Motor neuron (in vitro differentiated cells): Measurements from ENCODE around the gene GHR. TPM values are rescaled to one million over a fixed set of nuclear protein-coding genes. Genes with fewer than 3 reads are reported as not detected.

Experiments used
- ATAC-seq, 8 experiments: fragments of 200-7000 bp; cut with Tn5 transposase; replicated peaks in 6 of 8; 2 replicates each; pipeline ENCODE4 v1.8.0; 2021; ENCODE audit warnings: mild to moderate bottlenecking in 8 of 8, moderate library complexity in 8 of 8
- H3K27ac ChIP-seq, 2 donors: fragments of 250-450 bp; sonication (Bioruptor Pico); 2 replicates each; pipeline ENCODE4 v1.9.0; 2021; ENCODE audit warnings: antibody characterized with exemption in 2 of 2, mild to moderate bottlenecking in 2 of 2, moderate library complexity in 1 of 2
- H3K4me1 ChIP-seq, 2 donors: fragments of 250-450 bp; sonication (Bioruptor Pico); replicated peaks in 1 of 2; 2 replicates each; pipeline ENCODE4 v1.6.1; 2021; ENCODE audit warnings: antibody characterized with exemption in 2 of 2, mild to moderate bottlenecking in 2 of 2, moderate library complexity in 1 of 2
- H3K4me3 ChIP-seq, 5 donors: fragments of 250-450 bp; sonication (Bioruptor Pico); 2 replicates each; pipeline ENCODE4 v1.9.0; 2021; ENCODE audit warnings: antibody characterized with exemption in 5 of 5, mild to moderate bottlenecking in 5 of 5, moderate library complexity in 4 of 5
- WGBS, 10 experiments: fragments of 450-650 bp; shearing (Covaris generic); methylation state at CpG; one replicate each; pipeline ENCODE4 v1.0.0; 2022; 5-methylcytosine and 5-hydroxymethylcytosine counted together
- in situ Hi-C, 9 experiments: fragments of 400-800 bp; cut with MboI; loops; one replicate each; pipeline ENCODE4 v1.15.0; 2021; ENCODE audit warnings: low sequenced_read_pairs in 9 of 9, low pct_unique_long_range_greater_than_20kb in 2 of 9; ENCODE audit not compliant: unreplicated experiment in 9 of 9
- total RNA-seq, 8 experiments: library from RNA; unstranded; fragments of 300-600 nt; gene quantifications; 2 replicates each; pipeline versions ENCODE4 v1.2.3 to v1.2.4, GENCODE V29; 2022

The GHR gene
- total RNA-seq, 8 experiments from 2014 or later: 0.33 to 11.8 (median 2.2) TPM

GRCh38 chr5:42604171-42604711, 181.0 kb downstream of the GHR start:
- Histone ChIP-seq H3K27ac (no peak overlapping the region), H3K4me3 (no peak overlapping the region), H3K4me1 (no peaks in the 10 kb centered on the region)
- no peak for ATAC-seq
- in situ Hi-C loops: no loop called here

GRCh38 chr5:42605490-42605889, 182.3 kb downstream of the GHR start:
- Histone ChIP-seq H3K4me1 (no peaks in the 10 kb centered on the region), H3K27ac (no peak overlapping the region), H3K4me3 (no peak overlapping the region)
- WGBS, 10 experiments: 27 to 94% (median 70%) methylated on average over 1 to 2 of the region's 2 CpGs; no CpG with 5 or more reads in 4 of the 10 experiments
- ATAC-seq: peak in 1 of 8 experiments; percentile 80
- in situ Hi-C loops: no loop called here

GRCh38 chr5:42606464-42606869, 183.2 kb downstream of the GHR start:
- 60 to 100% (median 76%) methylated on average over 1 to 4 of the region's 4 CpGs; no CpG with 5 or more reads in 3 of the 10 experiments for WGBS, 10 experiments
- H3K4me3 ChIP-seq: no peak overlapping the region
- H3K4me1 ChIP-seq: no peaks in the 10 kb centered on the region
- no peak overlapping the region for H3K27ac ChIP-seq
- no peak for ATAC-seq
- in situ Hi-C loops: no loop called here

DNA sequence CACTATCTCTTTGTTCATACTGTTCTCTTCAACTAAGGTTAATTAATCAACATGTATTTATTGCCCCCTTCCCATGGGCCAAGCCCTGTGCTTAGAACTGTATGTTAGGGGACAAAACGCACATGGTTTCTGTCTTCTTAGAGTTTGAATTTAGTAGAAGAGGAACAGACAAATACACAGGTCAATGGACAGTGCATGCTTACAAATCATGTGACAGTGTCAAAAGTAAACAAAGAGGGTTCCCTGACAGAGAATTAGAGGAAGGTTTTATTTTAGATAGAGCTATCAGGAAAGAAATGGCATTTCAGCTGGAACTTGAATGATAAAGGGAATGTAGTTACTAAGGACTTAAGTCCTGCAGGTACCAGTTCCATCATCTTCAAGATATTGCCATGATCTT, 188.2 kb downstream of the GHR start:
- 80 to 100% (median 85%) methylated on average over 1 of the region's 1 CpG; no CpG with 5 or more reads in 2 of the 10 experiments for WGBS, 10 experiments
- Histone ChIP-seq H3K4me3 (no peak overlapping the region), H3K4me1 (no peaks in the 10 kb centered on the region), H3K27ac (no peak overlapping the region)
- ATAC-seq: no peak
- in situ Hi-C loops: no loop called here

- H3K4me1 ChIP-seq: no peaks in the 10 kb centered on the region
- in situ Hi-C loops: no loop called here
- H3K4me3 ChIP-seq: no peak overlapping the region
- no peak overlapping the region for H3K27ac ChIP-seq
- WGBS, 10 experiments: 0 to 100% (median 82%) methylated on average over 1 to 3 of the region's 3 CpGs
- peak in 3 of 8 experiments; percentile 61 to 76 (median 71) for ATAC-seq
Observed at GRCh38 chr5:42612750-42613366, 189.6 kb downstream of the GHR start.

GRCh38 chr5:42614509-42614908, 191.3 kb downstream of the GHR start:
- no peaks in the 10 kb centered on the region for H3K4me1 ChIP-seq
- in situ Hi-C loops: no loop called here
- no peak overlapping the region for H3K27ac ChIP-seq
- peak in 3 of 8 experiments; percentile 76 to 89 (median 78) for ATAC-seq
- no peak overlapping the region for H3K4me3 ChIP-seq

- Histone ChIP-seq H3K4me1 (no peaks in the 10 kb centered on the region), H3K27ac (no peak overlapping the region), H3K4me3 (no peak overlapping the region)
- peak in 3 of 8 experiments; percentile 17 to 69 (median 44) for ATAC-seq
- 56 to 100% (median 84%) methylated on average over 1 to 4 of the region's 4 CpGs for WGBS, 10 experiments
- in situ Hi-C loops: no loop called here
Observed at GRCh38 chr5:42620579-42621216, 197.5 kb downstream of the GHR start.

DNA sequence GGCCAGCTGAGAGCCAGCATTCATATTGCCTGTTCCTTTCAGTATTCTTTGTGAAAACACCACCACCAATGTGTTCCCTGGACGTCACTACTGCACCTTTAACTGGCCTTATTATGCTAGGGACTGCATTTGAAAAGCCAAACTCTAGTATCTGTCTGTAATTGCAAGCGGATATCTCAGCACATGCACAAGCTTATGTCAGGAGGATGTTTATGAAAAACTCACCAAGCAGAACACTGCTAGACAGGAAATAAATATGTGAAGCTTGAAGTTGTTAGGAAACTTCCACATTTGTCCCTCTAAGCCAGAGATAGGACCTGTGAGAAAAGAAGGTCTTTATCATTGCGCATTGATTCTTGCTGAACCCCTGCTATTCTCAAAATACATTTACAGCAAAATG, 198.0 kb downstream of the GHR start:
- H3K4me3 ChIP-seq: no peak overlapping the region
- WGBS, 10 experiments: 41 to 100% (median 83%) methylated on average over 1 to 3 of the region's 3 CpGs; no CpG with 5 or more reads in 1 of the 10 experiments
- no peak overlapping the region for H3K27ac ChIP-seq
- no peak for ATAC-seq
- no peaks in the 10 kb centered on the region for H3K4me1 ChIP-seq
- in situ Hi-C loops: no loop called here

GRCh38 chr5:42621662-42622061, 198.4 kb downstream of the GHR start:
- H3K27ac ChIP-seq: no peak overlapping the region
- 17 to 89% (median 80%) methylated on average over 1 of the region's 1 CpG; no CpG with 5 or more reads in 5 of the 10 experiments for WGBS, 10 experiments
- no peaks in the 10 kb centered on the region for H3K4me1 ChIP-seq
- no peak overlapping the region for H3K4me3 ChIP-seq
- in situ Hi-C loops: no loop called here
- ATAC-seq: no peak

- in situ Hi-C loops: no loop called here
- WGBS, 10 experiments: 86 to 100% (median 100%) methylated on average over 1 to 2 of the region's 2 CpGs
- ATAC-seq: no peak
- Histone ChIP-seq H3K4me1 (no peaks in the 10 kb centered on the region), H3K27ac (no peak overlapping the region), H3K4me3 (no peak overlapping the region)
Observed at GRCh38 chr5:42624912-42625311, 201.7 kb downstream of the GHR start.

GRCh38 chr5:42626462-42626861, 203.2 kb downstream of the GHR start:
- ATAC-seq: no peak
- in situ Hi-C loops: no loop called here
- Histone ChIP-seq H3K4me3 (no peak overlapping the region), H3K4me1 (no peaks in the 10 kb centered on the region), H3K27ac (no peak overlapping the region)
- WGBS, 10 experiments: 20 to 100% (median 69%) methylated on average over 1 to 4 of the region's 4 CpGs; no CpG with 5 or more reads in 3 of the 10 experiments

DNA sequence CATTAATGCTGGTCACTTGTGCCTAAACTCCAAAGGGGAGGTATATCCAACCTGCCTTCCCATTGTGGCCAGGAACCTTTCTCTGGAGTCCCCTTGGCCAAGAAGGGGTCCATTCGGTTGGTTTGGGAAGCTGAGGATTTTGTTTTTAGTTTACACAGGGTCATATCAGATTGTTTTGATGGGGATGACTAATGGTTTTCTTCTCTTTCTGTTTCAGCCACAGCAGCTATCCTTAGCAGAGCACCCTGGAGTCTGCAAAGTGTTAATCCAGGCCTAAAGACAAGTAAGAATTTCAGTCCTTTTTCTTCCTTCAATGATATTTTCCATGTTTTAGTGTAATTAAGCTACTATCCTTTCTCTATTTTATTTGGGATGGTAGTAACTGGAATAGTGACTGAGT, 205.6 kb downstream of the GHR start:
- Histone ChIP-seq H3K4me3 (no peak overlapping the region), H3K27ac (no peak overlapping the region), H3K4me1 (no peaks in the 10 kb centered on the region)
- in situ Hi-C loops: no loop called here
- no peak for ATAC-seq
- 40 to 80% (median 63%) methylated on average over 1 of the region's 1 CpG; no CpG with 5 or more reads in 7 of the 10 experiments for WGBS, 10 experiments

- H3K4me3 ChIP-seq: no peak overlapping the region
- no peak for ATAC-seq
- no peaks in the 10 kb centered on the region for H3K4me1 ChIP-seq
- 46 to 100% (median 90%) methylated on average over 2 of the region's 2 CpGs; no CpG with 5 or more reads in 5 of the 10 experiments for WGBS, 10 experiments
- in situ Hi-C loops: no loop called here
- no peak overlapping the region for H3K27ac ChIP-seq
Observed at GRCh38 chr5:42629284-42629683, 206.0 kb downstream of the GHR start.

GRCh38 chr5:42631241-42631640, 208.0 kb downstream of the GHR start:
- no peaks in the 10 kb centered on the region for H3K4me1 ChIP-seq
- 59 to 93% (median 83%) methylated on average over 1 to 4 of the region's 5 CpGs; no CpG with 5 or more reads in 3 of the 10 experiments for WGBS, 10 experiments
- in situ Hi-C loops: no loop called here
- ATAC-seq: no peak
- no peak overlapping the region for H3K4me3 ChIP-seq
- H3K27ac ChIP-seq: no peak overlapping the region
